HEK293 (cell line): ENCODE measurements around the gene AQP3.

ENCODE experiments used
- KLF1 ChIP-seq: fragments of 450-650 bp; formaldehyde crosslinking; IDR thresholded peaks from 2 replicates; pipeline ENCODE4 v1.5.1; 2016; ENCODE audit warnings: missing biosample characterization, missing genetic modification characterization
- ZNF350 ChIP-seq: fragments of 450-650 bp; formaldehyde crosslinking; IDR thresholded peaks from 2 replicates; pipeline ENCODE4 v1.5.0; 2017; ENCODE audit warnings: missing biosample characterization, mild to moderate bottlenecking, missing genetic modification characterization
- ZNF777 ChIP-seq: fragments of 450-650 bp; formaldehyde crosslinking; IDR thresholded peaks from 2 replicates; pipeline ENCODE4 v1.5.1; 2017; ENCODE audit warnings: missing biosample characterization, missing genetic modification characterization, borderline replicate concordance
- TF ChIP-seq, protein P1 (sequence below): fragments of 450-650 bp; formaldehyde crosslinking; IDR thresholded peaks from 2 replicates; pipeline ENCODE4 v1.5.1; 2016; ENCODE audit warnings: missing biosample characterization, missing genetic modification characterization
- TF ChIP-seq, protein P2 (sequence below): fragments of 450-650 bp; formaldehyde crosslinking; IDR thresholded peaks from 2 replicates; pipeline ENCODE4 v1.5.1; 2016; ENCODE audit warnings: missing biosample characterization, missing genetic modification characterization, low read depth

DNA sequence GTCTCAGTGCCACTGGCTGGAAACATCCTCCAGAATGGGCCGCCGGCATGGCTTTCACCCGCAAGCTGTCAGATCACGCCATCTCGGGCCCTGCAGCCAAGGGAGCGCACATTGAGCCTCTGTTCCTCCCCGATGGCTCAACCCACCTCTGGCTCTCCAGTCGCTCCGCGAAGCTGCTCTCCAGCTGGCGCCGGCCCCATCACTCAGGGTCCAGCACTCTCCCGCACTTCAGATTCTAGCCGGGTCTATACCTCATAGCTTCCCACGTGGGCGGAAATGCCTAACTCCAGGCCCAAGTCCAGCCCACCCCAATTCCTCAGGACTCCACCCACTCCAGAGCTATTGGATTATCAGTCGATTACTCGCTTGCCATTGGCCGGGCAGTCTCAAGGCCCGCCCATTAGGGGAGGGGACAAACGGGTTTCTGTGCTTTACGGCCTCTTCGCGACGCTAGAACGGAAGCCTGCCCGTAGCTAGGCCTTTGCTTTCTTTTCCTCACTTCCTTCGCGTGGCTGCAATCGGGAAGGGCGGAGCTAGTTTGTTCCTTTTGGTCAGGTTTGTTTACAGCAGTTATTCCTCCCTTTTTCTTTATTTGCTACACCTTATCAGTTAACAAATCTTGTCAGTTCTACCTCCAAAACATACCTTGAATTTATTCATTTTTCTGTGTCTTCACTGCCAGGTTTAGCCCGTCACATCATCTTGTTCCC, 26.4 kb upstream of the AQP3 start, which contains the start of gene NOL6:
- no peak for TF ChIP-seq ZNF350
- TF ChIP-seq KLF1 (tag by site-specific recombination) = no peak
- TF ChIP-seq, protein P1, sequence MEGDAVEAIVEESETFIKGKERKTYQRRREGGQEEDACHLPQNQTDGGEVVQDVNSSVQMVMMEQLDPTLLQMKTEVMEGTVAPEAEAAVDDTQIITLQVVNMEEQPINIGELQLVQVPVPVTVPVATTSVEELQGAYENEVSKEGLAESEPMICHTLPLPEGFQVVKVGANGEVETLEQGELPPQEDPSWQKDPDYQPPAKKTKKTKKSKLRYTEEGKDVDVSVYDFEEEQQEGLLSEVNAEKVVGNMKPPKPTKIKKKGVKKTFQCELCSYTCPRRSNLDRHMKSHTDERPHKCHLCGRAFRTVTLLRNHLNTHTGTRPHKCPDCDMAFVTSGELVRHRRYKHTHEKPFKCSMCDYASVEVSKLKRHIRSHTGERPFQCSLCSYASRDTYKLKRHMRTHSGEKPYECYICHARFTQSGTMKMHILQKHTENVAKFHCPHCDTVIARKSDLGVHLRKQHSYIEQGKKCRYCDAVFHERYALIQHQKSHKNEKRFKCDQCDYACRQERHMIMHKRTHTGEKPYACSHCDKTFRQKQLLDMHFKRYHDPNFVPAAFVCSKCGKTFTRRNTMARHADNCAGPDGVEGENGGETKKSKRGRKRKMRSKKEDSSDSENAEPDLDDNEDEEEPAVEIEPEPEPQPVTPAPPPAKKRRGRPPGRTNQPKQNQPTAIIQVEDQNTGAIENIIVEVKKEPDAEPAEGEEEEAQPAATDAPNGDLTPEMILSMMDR (tag by site-specific recombination) = no peak
- TF ChIP-seq, protein P2, sequence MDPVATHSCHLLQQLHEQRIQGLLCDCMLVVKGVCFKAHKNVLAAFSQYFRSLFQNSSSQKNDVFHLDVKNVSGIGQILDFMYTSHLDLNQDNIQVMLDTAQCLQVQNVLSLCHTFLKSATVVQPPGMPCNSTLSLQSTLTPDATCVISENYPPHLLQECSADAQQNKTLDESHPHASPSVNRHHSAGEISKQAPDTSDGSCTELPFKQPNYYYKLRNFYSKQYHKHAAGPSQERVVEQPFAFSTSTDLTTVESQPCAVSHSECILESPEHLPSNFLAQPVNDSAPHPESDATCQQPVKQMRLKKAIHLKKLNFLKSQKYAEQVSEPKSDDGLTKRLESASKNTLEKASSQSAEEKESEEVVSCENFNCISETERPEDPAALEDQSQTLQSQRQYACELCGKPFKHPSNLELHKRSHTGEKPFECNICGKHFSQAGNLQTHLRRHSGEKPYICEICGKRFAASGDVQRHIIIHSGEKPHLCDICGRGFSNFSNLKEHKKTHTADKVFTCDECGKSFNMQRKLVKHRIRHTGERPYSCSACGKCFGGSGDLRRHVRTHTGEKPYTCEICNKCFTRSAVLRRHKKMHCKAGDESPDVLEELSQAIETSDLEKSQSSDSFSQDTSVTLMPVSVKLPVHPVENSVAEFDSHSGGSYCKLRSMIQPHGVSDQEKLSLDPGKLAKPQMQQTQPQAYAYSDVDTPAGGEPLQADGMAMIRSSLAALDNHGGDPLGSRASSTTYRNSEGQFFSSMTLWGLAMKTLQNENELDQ (tag by site-specific recombination) = no peak
- TF ChIP-seq ZNF777 (tag by site-specific recombination) = no peak
